Loucy (cell line): Measurements from ENCODE around the gene RRP8.

Experiments
- H2AFZ ChIP-seq: fragments of 200-600 bp; sonication (generic); 2 replicates; pipeline ENCODE4 v1.6.0; 2016; ENCODE audit warnings: antibody characterized with exemption, mild to moderate bottlenecking, low read length, moderate library complexity
- H3F3A ChIP-seq: fragments of 200-600 bp; 2 replicates; pipeline ENCODE4 v1.6.0; 2016; ENCODE audit warnings: antibody characterized with exemption, low read depth, mild to moderate bottlenecking
- H3K27me3 ChIP-seq: fragments of 200-600 bp; sonication (generic); 2 replicates; pipeline ENCODE4 v1.6.1; 2014; ENCODE audit warnings: low read length, mild to moderate bottlenecking; ENCODE audit not compliant: insufficient read depth, poor library complexity, severe bottlenecking
- H3K36me3 ChIP-seq: fragments of 200-600 bp; sonication (generic); 2 replicates; pipeline ENCODE4 v1.6.1; 2016; ENCODE audit warnings: low read length; ENCODE audit not compliant: insufficient read depth
- H3K4me1 ChIP-seq: fragments of 200-600 bp; sonication (generic); 2 replicates; pipeline ENCODE4 v1.5.1; 2014; ENCODE audit warnings: low read length, mild to moderate bottlenecking; ENCODE audit not compliant: insufficient read depth, poor library complexity, severe bottlenecking
- H3K4me2 ChIP-seq: fragments of 200-600 bp; sonication (generic); 2 replicates; pipeline ENCODE4 v1.6.0; 2014; ENCODE audit warnings: antibody characterized with exemption, low read length, low read depth, mild to moderate bottlenecking; ENCODE audit not compliant: poor library complexity, severe bottlenecking
- H3K4me3 ChIP-seq: fragments of 200-600 bp; sonication (generic); 2 replicates; pipeline ENCODE4 v1.5.1; 2014; ENCODE audit warnings: low read length, mild to moderate bottlenecking, mixed read lengths; ENCODE audit not compliant: poor library complexity, severe bottlenecking
- H3K79me2 ChIP-seq: fragments of 200-600 bp; sonication (generic); 2 replicates; pipeline ENCODE4 v1.6.1; 2014; ENCODE audit warnings: low read length; ENCODE audit not compliant: insufficient read depth
- H3K9ac ChIP-seq: fragments of 200-600 bp; sonication (generic); 2 replicates; pipeline ENCODE4 v1.6.0; 2014; ENCODE audit warnings: mild to moderate bottlenecking, low read depth, low read length, moderate library complexity; ENCODE audit not compliant: poor library complexity, severe bottlenecking
- H3K9me2 ChIP-seq: fragments of 200-600 bp; sonication (generic); replicated peaks from 2 replicates; pipeline ENCODE4 v1.6.1; 2016; ENCODE audit warnings: low read depth, low read length, mixed read lengths
- H3K9me3 ChIP-seq: fragments of 200-600 bp; sonication (generic); 2 replicates; pipeline ENCODE4 v1.6.1; 2014; ENCODE audit warnings: mild to moderate bottlenecking, antibody characterized with exemption, low read length, low read depth; ENCODE audit not compliant: insufficient read depth
- H4K20me1 ChIP-seq: fragments of 200-600 bp; sonication (generic); 2 replicates; pipeline ENCODE4 v1.6.0; 2014; ENCODE audit warnings: antibody characterized with exemption, low read length, mild to moderate bottlenecking; ENCODE audit not compliant: insufficient read depth, poor library complexity, severe bottlenecking
- EZH2phosphoT487 ChIP-seq: fragments of 200-600 bp; IDR thresholded peaks from 2 replicates; pipeline ENCODE4 v1.6.1; 2018; ENCODE audit warnings: antibody characterized with exemption, mild to moderate bottlenecking, moderate library complexity, borderline replicate concordance
- TF ChIP-seq, protein P1 (sequence below): fragments of 200-600 bp; sonication (generic); conservative IDR thresholded peaks from 2 replicates; pipeline ENCODE4 v1.5.1; 2014; ENCODE audit warnings: mild to moderate bottlenecking, antibody characterized with exemption, low read length

The RRP8 gene

GRCh38 chr11:6629573-6629891 lies 26.1 kb upstream of the RRP8 start:
- Histone ChIP-seq H3F3A (no peaks in the 10 kb centered on the region), H3K27me3 (no peaks in the 10 kb centered on the region), H4K20me1 (no peaks in the 10 kb centered on the region), H3K36me3 (no peaks in the 10 kb centered on the region), H2AFZ (no peak overlapping the region), H3K79me2 (no peaks in the 10 kb centered on the region), H3K9me2 (no peaks in the 10 kb centered on the region), H3K4me3 (no peak overlapping the region), H3K4me1 (peaks cover 5% of the 10 kb centered on the region), H3K9me3 (no peaks in the 10 kb centered on the region), H3K4me2 (no peak overlapping the region), H3K9ac (no peak overlapping the region)
- TF ChIP-seq, protein P1, sequence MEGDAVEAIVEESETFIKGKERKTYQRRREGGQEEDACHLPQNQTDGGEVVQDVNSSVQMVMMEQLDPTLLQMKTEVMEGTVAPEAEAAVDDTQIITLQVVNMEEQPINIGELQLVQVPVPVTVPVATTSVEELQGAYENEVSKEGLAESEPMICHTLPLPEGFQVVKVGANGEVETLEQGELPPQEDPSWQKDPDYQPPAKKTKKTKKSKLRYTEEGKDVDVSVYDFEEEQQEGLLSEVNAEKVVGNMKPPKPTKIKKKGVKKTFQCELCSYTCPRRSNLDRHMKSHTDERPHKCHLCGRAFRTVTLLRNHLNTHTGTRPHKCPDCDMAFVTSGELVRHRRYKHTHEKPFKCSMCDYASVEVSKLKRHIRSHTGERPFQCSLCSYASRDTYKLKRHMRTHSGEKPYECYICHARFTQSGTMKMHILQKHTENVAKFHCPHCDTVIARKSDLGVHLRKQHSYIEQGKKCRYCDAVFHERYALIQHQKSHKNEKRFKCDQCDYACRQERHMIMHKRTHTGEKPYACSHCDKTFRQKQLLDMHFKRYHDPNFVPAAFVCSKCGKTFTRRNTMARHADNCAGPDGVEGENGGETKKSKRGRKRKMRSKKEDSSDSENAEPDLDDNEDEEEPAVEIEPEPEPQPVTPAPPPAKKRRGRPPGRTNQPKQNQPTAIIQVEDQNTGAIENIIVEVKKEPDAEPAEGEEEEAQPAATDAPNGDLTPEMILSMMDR, result no peak
- no peak for TF ChIP-seq EZH2phosphoT487

DNA sequence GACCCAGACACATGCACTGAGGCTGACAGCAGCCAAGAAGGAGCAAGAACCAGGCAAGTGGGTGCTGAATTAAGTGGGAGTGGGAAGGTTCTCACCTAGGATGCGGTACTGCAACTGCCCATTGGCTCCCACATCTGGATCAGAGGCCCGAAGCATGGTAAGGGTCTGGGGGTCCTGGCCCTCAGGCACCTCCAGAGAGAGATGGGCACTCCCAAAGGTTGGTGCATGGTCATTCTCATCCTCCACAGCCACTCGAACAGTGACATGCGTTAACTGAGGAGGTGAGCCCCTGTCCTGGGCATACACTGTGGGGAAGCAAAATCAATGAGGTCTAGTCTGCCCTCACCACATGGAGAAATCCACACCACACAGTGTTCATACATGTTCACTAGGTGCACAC lies 25.1 kb upstream of the RRP8 start:
- Histone ChIP-seq H2AFZ (no peak overlapping the region), H3K9ac (no peak overlapping the region), H3K79me2 (no peaks in the 10 kb centered on the region), H3K27me3 (no peaks in the 10 kb centered on the region), H3K4me1 (peaks cover 5% of the 10 kb centered on the region), H4K20me1 (no peaks in the 10 kb centered on the region), H3K4me3 (no peak overlapping the region), H3F3A (no peaks in the 10 kb centered on the region), H3K36me3 (no peaks in the 10 kb centered on the region), H3K9me2 (no peaks in the 10 kb centered on the region), H3K4me2 (no peak overlapping the region), H3K9me3 (no peaks in the 10 kb centered on the region)
- TF ChIP-seq, protein P1, result no peak
- no peak for TF ChIP-seq EZH2phosphoT487

DNA sequence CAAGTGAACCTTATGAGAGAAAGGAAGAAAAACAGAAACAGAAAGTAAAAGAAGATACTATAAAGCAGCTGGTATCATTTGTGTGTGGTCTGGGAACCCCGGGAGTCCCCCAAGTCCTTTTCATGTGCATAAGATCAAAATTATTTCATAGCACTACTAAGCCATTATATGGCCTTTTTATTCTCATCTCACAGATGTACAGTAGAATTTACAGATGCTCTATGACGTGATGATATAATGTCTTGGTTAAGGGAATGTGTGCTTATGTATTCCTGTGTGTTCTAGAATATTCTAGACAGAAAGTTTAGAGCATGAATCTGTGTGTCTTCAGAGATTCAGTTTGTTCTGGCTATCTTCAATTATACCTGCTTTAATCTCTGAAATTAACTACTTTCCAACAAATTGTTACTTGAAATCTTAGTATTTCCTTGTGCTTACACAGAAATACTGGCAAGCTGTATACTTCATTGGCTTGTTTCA lies 24.4 kb upstream of the RRP8 start:
- no peak overlapping the region for H3K4me3 ChIP-seq
- H3K36me3 ChIP-seq, result no peaks in the 10 kb centered on the region
- peaks cover 5% of the 10 kb centered on the region for H3K4me1 ChIP-seq
- no peaks in the 10 kb centered on the region for H3K27me3 ChIP-seq
- peak overlapping the region; percentile 54; the same call in 1 of the 2 replicates for H2AFZ ChIP-seq
- no peaks in the 10 kb centered on the region for H3F3A ChIP-seq
- TF ChIP-seq EZH2phosphoT487, result no peak
- TF ChIP-seq, protein P1, result no peak
- peak overlapping the region; percentile 17 for H3K4me2 ChIP-seq
- no peaks in the 10 kb centered on the region for H3K9me2 ChIP-seq
- no peaks in the 10 kb centered on the region for H4K20me1 ChIP-seq
- no peak overlapping the region for H3K9ac ChIP-seq
- H3K79me2 ChIP-seq, result no peaks in the 10 kb centered on the region
- no peaks in the 10 kb centered on the region for H3K9me3 ChIP-seq
